Measurements from ENCODE around the gene GPC3. TPM values are rescaled to one million over a fixed set of nuclear protein-coding genes. Genes with fewer than 3 reads are reported as not detected.

The GPC3 gene
- total RNA-seq, 1 experiment from 2014 or later, result not detected

DNA sequence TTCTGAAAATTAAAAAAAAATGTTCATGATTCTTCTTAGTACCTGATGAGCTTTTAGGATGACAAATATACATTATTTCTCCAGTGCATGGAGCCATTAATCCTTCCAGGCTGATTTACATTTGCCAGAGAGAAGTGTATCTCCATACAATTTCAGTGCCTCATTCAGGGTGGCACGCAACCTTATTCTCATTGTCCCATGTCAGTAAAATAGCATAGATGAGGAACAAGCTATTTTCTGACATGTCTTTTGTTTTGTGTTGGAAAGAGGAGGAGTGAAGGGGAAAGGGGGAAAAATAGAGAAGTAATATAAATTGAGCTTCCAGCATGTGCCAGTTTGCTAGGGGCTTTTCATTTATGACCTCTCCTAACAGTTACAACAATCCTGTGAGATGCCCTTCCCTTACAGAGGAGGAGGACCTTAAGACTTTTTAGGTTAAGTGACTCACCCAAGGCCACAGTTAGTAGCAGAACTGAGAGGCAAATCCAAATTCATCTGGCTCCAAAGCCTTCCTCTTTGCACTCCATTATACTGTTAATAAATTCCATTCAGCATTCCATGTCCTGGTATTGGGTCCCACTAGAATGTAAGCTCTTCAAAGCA is 295.3 kb downstream of the GPC3 start:
- H3F3A ChIP-seq (ENCODE audit: insufficient read depth, low read depth), result no peaks in the 10 kb centered on the region
- ChIA-PET CTCF (no interaction called here), POLR2A (ENCODE audit: unreplicated experiment) (no interaction called here)

DNA sequence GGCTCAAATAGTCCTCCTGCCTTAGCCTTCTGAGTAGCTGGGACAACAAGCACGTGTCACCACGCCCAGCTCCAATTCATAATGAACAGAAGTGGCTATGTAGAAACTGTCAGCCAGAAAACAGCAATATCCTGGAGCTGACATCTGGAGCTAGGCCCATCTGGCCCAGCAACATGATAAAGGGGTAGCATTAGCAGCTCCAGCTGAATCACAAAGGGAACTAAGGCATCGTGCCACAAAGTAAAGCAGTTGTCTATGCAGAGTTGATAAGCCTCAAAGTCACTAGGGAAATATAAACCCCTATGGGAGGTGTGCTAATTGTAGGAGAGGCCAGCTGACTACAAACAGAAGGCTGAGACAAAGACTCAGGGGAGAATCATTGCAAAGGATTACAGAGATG is 299.6 kb downstream of the GPC3 start:
- CTCF ChIA-PET, result interaction anchor here (0.6 kb wide), 1 partner anchor 734 kb away, joined by 6 read pairs; no protein-coding TSS in a partner anchor
- Histone ChIP-seq H3K9me3 (ENCODE audit: insufficient read depth, low read depth) (no peaks in the 10 kb centered on the region), H4K20me1 (ENCODE audit: insufficient read depth) (no peaks in the 10 kb centered on the region), H3K9me2 (ENCODE audit: insufficient read depth) (no peaks in the 10 kb centered on the region), H3K27ac (no peak overlapping the region), H3K4me2 (no peak overlapping the region), H3K4me3 (no peak overlapping the region), H3K79me2 (ENCODE audit: low read depth) (no peaks in the 10 kb centered on the region), H3K27me3 (ENCODE audit: insufficient read depth, low read depth) (no peaks in the 10 kb centered on the region), H3K36me3 (ENCODE audit: low read depth) (no peaks in the 10 kb centered on the region), H2AFZ (no peak overlapping the region), H3K4me1 (replicated peaks; ENCODE audit: insufficient read depth) (no peaks in the 10 kb centered on the region), H3F3A (ENCODE audit: insufficient read depth, low read depth) (no peaks in the 10 kb centered on the region)
- DNase-seq, result no peak
- no TSS peak for BruUV-seq (replicated peaks)
- POLR2A ChIA-PET (ENCODE audit: unreplicated experiment), result no interaction called here
- intact Hi-C loops (cut with micrococcal nuclease; ENCODE audit: unreplicated experiment), result no loop called here
- TF ChIP-seq EZH2 (IDR thresholded peaks at IDR 0.05; ENCODE audit: low read depth), result no peak
- TF ChIP-seq, protein P1, sequence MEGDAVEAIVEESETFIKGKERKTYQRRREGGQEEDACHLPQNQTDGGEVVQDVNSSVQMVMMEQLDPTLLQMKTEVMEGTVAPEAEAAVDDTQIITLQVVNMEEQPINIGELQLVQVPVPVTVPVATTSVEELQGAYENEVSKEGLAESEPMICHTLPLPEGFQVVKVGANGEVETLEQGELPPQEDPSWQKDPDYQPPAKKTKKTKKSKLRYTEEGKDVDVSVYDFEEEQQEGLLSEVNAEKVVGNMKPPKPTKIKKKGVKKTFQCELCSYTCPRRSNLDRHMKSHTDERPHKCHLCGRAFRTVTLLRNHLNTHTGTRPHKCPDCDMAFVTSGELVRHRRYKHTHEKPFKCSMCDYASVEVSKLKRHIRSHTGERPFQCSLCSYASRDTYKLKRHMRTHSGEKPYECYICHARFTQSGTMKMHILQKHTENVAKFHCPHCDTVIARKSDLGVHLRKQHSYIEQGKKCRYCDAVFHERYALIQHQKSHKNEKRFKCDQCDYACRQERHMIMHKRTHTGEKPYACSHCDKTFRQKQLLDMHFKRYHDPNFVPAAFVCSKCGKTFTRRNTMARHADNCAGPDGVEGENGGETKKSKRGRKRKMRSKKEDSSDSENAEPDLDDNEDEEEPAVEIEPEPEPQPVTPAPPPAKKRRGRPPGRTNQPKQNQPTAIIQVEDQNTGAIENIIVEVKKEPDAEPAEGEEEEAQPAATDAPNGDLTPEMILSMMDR (conservative IDR thresholded peaks at IDR 0.05), result no peak

More for the DNA sequence above, 295.3 kb downstream of the GPC3 start:
- Histone ChIP-seq H3K4me2 (no peak overlapping the region), H3K4me1 (replicated peaks; ENCODE audit: insufficient read depth) (no peaks in the 10 kb centered on the region), H3K27ac (no peak overlapping the region), H3K79me2 (ENCODE audit: low read depth) (no peaks in the 10 kb centered on the region), H3K27me3 (ENCODE audit: insufficient read depth, low read depth) (no peaks in the 10 kb centered on the region), H3K4me3 (no peak overlapping the region), H3K36me3 (ENCODE audit: low read depth) (no peaks in the 10 kb centered on the region), H3K9me3 (ENCODE audit: insufficient read depth, low read depth) (no peaks in the 10 kb centered on the region), H4K20me1 (ENCODE audit: insufficient read depth) (no peaks in the 10 kb centered on the region), H3K9me2 (ENCODE audit: insufficient read depth) (no peaks in the 10 kb centered on the region), H2AFZ (no peak overlapping the region)
- DNase-seq, result no peak
- BruUV-seq (replicated peaks), result no TSS peak
- intact Hi-C loops (cut with micrococcal nuclease; ENCODE audit: unreplicated experiment), result no loop called here
- TF ChIP-seq, protein P1 (conservative IDR thresholded peaks at IDR 0.05), result no peak
- TF ChIP-seq EZH2 (IDR thresholded peaks at IDR 0.05; ENCODE audit: low read depth), result no peak

DNA sequence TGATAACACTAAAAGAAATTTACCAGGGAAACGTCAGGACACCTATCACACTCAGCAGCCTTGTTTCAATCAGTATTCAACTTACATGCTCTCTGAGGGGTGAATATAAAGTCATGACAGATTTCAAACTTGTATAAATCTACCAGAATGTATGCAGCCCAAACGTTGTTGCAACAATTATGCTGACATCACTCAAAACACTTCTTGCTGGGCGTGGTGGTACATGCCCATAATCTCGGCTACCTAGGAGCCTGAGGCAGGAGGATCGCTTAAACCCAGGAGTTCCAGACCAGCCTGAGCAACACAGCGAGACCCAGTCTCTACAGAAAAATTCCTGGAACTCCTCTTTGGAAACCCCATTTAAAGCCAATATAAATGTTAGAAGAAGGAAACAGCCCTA is 303.5 kb downstream of the GPC3 start:
- CTCF ChIA-PET, result no interaction called here
- no peaks in the 10 kb centered on the region for H3K9me2 ChIP-seq (ENCODE audit: insufficient read depth)
- H3K4me2 ChIP-seq, result no peak overlapping the region
- H3K9me3 ChIP-seq (ENCODE audit: insufficient read depth, low read depth), result no peaks in the 10 kb centered on the region
- peaks cover 2% of the 10 kb centered on the region for H3K4me1 ChIP-seq (replicated peaks; ENCODE audit: insufficient read depth)
- no TSS peak for BruUV-seq (replicated peaks)
- no peaks in the 10 kb centered on the region for H3K27me3 ChIP-seq (ENCODE audit: insufficient read depth, low read depth)
- H3K36me3 ChIP-seq (ENCODE audit: low read depth), result no peaks in the 10 kb centered on the region
- POLR2A ChIA-PET (ENCODE audit: unreplicated experiment), result no interaction called here
- H3K4me3 ChIP-seq, result no peak overlapping the region
- no peak for DNase-seq
- intact Hi-C loops (cut with micrococcal nuclease; ENCODE audit: unreplicated experiment), result no loop called here
- H3K27ac ChIP-seq, result no peak overlapping the region
- H4K20me1 ChIP-seq (ENCODE audit: insufficient read depth), result no peaks in the 10 kb centered on the region
- no peak overlapping the region for H2AFZ ChIP-seq
- no peak for TF ChIP-seq EZH2 (IDR thresholded peaks at IDR 0.05; ENCODE audit: low read depth)
- TF ChIP-seq, protein P1 (conservative IDR thresholded peaks at IDR 0.05), result no peak
- H3K79me2 ChIP-seq (ENCODE audit: low read depth), result no peaks in the 10 kb centered on the region
- H3F3A ChIP-seq (ENCODE audit: insufficient read depth, low read depth), result no peaks in the 10 kb centered on the region
